Mesothelial cell of epicardium (in vitro differentiated cells): ENCODE data around the gene SUN2. TPM values are rescaled to one million over a fixed set of nuclear protein-coding genes. Genes with fewer than 3 reads are reported as not detected.
A peak's percentile ranks its signal among the peaks of the same experiment; 100 is the strongest.

Source experiments
- DNase-seq, 2 experiments: peaks; one replicate each; pipeline ENCODE4 v3.0.0; 2021; ENCODE audit warnings: low spot score in 2 of 2; ENCODE audit not compliant: unreplicated experiment in 2 of 2
- H3K27ac Mint-ChIP-seq: 2 replicates; pipeline ENCODE4 v1.8.0; 2021; ENCODE audit warnings: mixed read lengths
- H3K27me3 Mint-ChIP-seq: 2 replicates; pipeline ENCODE4 v1.8.0; 2021; ENCODE audit warnings: low read depth, mixed read lengths
- H3K36me3 Mint-ChIP-seq: 2 replicates; pipeline ENCODE4 v1.8.0; 2021; ENCODE audit warnings: mixed read lengths
- H3K4me1 Mint-ChIP-seq: 2 replicates; pipeline ENCODE4 v1.8.0; 2021; ENCODE audit warnings: mixed read lengths
- H3K4me3 Mint-ChIP-seq: 2 replicates; pipeline ENCODE4 v1.8.0; 2021; ENCODE audit warnings: mild to moderate bottlenecking, moderate library complexity, mixed read lengths
- H3K9me3 Mint-ChIP-seq: 2 replicates; pipeline ENCODE4 v1.8.0; 2021; ENCODE audit warnings: mixed read lengths
- total RNA-seq: library from RNA; stranded (reverse); gene quantifications from 3 replicates; pipeline ENCODE4 v1.2.1, GENCODE V29; 2021
- TF ChIP-seq, protein P1 (sequence below): fragments of 200-600 bp; sonication (generic); IDR thresholded peaks from one replicate; pipeline ENCODE4 v1.5.0; 2021; ENCODE audit warnings: antibody characterized with exemption; ENCODE audit not compliant: unreplicated experiment

Gene SUN2
- total RNA-seq, 1 donor from 2014 or later = 61.2 TPM

- no peak overlapping the region for H3K4me3 Mint-ChIP-seq
These were observed 5.7 kb upstream of the SUN2 start for GRCh38 chr22:38761202-38762162.

GRCh38 chr22:38760477-38761201, 4.8 kb upstream of the SUN2 start:
- no peaks in the 10 kb centered on the region for H3K9me3 Mint-ChIP-seq
- H3K4me3 Mint-ChIP-seq = no peak overlapping the region
- H3K4me1 Mint-ChIP-seq = peaks cover 16% of the 10 kb centered on the region
- DNase-seq = no peak
- TF ChIP-seq, protein P1, sequence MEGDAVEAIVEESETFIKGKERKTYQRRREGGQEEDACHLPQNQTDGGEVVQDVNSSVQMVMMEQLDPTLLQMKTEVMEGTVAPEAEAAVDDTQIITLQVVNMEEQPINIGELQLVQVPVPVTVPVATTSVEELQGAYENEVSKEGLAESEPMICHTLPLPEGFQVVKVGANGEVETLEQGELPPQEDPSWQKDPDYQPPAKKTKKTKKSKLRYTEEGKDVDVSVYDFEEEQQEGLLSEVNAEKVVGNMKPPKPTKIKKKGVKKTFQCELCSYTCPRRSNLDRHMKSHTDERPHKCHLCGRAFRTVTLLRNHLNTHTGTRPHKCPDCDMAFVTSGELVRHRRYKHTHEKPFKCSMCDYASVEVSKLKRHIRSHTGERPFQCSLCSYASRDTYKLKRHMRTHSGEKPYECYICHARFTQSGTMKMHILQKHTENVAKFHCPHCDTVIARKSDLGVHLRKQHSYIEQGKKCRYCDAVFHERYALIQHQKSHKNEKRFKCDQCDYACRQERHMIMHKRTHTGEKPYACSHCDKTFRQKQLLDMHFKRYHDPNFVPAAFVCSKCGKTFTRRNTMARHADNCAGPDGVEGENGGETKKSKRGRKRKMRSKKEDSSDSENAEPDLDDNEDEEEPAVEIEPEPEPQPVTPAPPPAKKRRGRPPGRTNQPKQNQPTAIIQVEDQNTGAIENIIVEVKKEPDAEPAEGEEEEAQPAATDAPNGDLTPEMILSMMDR = no peak
- H3K27ac Mint-ChIP-seq = no peak overlapping the region
- H3K27me3 Mint-ChIP-seq = no peaks in the 10 kb centered on the region
- no peaks in the 10 kb centered on the region for H3K36me3 Mint-ChIP-seq

More at GRCh38 chr22:38761202-38762162, 5.7 kb upstream of the SUN2 start:
- Mint-ChIP-seq H3K27ac (no peak overlapping the region), H3K27me3 (no peaks in the 10 kb centered on the region), H3K4me1 (peaks cover 15% of the 10 kb centered on the region), H3K9me3 (no peaks in the 10 kb centered on the region), H3K36me3 (no peaks in the 10 kb centered on the region)
- DNase-seq = no peak
- TF ChIP-seq, protein P1 = no peak

DNA sequence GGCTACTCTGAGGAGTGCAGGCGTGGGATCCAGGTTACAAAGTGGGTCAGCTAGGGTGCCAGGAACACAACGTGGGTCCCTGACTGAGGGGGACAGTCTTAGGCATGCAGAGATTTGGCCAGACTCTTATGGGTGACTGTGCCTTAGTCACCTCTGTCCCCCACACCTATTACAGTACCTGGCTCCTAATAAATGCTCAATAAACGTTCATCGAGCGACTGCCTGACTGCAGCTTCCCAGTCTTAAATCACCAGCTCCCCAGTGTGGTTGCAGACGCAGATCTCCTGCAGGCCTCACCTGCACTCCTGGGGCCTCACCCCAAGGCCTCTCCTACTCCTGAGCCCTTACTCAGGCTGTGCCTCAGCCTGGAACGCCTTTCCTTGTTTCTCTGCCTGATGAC, 3.2 kb upstream of the SUN2 start:
- Mint-ChIP-seq H3K27me3 (no peaks in the 10 kb centered on the region), H3K4me3 (no peak overlapping the region), H3K27ac (no peak overlapping the region), H3K4me1 (peaks cover 27% of the 10 kb centered on the region), H3K36me3 (no peaks in the 10 kb centered on the region), H3K9me3 (no peaks in the 10 kb centered on the region)
- TF ChIP-seq, protein P1 = no peak
- DNase-seq = no peak

- no peaks in the 10 kb centered on the region for H3K9me3 Mint-ChIP-seq
- DNase-seq = no peak
- H3K27me3 Mint-ChIP-seq = no peaks in the 10 kb centered on the region
- no peak overlapping the region for H3K4me3 Mint-ChIP-seq
- no peaks in the 10 kb centered on the region for H3K36me3 Mint-ChIP-seq
- H3K4me1 Mint-ChIP-seq = peaks cover 32% of the 10 kb centered on the region
- no peak overlapping the region for H3K27ac Mint-ChIP-seq
- TF ChIP-seq, protein P1 = no peak
These were observed 2.6 kb upstream of the SUN2 start for GRCh38 chr22:38758276-38758945.

DNA sequence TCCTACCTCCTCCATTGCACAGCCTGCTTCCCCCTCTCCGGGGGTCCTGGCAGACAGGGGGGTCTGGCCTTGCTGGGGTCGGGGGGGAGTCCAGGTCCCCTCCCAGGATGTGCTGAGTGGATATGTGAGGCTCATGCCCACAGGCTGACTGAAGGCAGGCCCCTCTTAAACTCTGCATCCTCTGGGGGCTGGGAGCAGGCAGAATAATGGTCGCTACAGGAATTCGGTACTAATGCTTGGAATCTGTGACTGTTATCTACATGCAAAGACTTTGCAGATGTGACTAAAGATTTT, 1.6 kb upstream of the SUN2 start:
- H3K9me3 Mint-ChIP-seq = no peaks in the 10 kb centered on the region
- H3K4me3 Mint-ChIP-seq = peak overlapping the region; percentile 75

More for the DNA sequence above, 1.6 kb upstream of the SUN2 start:
- H3K4me1 Mint-ChIP-seq = peaks cover 30% of the 10 kb centered on the region
- peaks cover 3% of the 10 kb centered on the region for H3K36me3 Mint-ChIP-seq
- no peaks in the 10 kb centered on the region for H3K27me3 Mint-ChIP-seq
- no peak for DNase-seq
- H3K27ac Mint-ChIP-seq = no peak overlapping the region
- TF ChIP-seq, protein P1 = no peak
